ENCODE results near the gene GLIS2.

GLIS2 gene

GRCh38 chr16:4350365-4350786 lies 34.5 kb downstream of the GLIS2 start:
- DNase-seq (ENCODE audit: low read depth in 2 of 2, low spot score in 1 of 2) = no peak

GRCh38 chr16:4350787-4351659 lies 35.2 kb downstream of the GLIS2 start, which contains the start of gene PAM16:
TSS of gene PAM16 (minus strand) at chr16:4351321. CDS start at chr16:4351234, 87 bp downstream.
- peak; percentile 94 to 96 for DNase-seq (ENCODE audit: low read depth in 2 of 2, low spot score in 1 of 2)

DNA sequence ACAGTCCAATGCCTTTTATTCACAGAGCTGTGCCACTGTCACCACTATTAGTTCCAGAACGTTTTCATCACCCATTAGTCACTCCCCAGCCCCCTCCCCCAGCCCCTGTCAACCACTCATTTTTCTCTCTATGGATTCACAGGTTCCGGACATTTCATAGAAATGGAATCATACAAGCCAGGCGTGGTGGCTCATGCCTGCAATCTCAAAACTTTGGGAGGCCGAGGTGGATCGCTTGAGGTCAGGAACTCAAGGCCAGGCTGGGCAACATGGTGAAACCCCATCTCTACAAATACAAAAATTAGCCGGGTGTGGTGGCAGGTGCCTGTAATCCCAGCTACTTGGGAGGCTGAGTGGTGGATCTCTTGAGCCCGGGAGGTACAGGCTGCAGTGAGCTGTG lies 36.0 kb downstream of the GLIS2 start:
- no peak for DNase-seq (ENCODE audit: low read depth in 2 of 2, low spot score in 1 of 2)

DNA sequence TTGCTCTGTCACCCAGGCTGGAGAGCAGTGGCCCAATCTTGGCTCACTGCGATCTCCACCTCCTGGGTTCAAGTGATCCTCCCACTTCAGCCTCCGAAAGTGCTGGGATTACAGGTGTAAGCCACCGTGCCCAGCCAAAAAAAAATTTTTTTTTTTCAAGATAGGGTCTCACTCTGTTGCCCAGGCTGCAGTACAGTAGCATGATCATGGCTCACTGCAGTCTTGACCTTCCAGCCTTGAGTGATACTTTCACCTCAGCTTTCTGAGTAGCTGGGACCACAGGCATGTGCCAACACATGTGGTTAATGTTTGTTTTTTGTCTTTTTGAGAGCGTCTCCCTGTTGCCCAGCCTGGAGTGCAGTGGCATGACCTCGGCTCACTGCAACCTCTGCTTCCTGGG lies 37.0 kb downstream of the GLIS2 start:
- no peak for DNase-seq (ENCODE audit: low read depth in 2 of 2, low spot score in 1 of 2)

- DNase-seq (ENCODE audit: low read depth in 2 of 2, low spot score in 1 of 2) = no peak
Measured at GRCh38 chr16:4353675-4354074, 37.8 kb downstream of the GLIS2 start.

DNA sequence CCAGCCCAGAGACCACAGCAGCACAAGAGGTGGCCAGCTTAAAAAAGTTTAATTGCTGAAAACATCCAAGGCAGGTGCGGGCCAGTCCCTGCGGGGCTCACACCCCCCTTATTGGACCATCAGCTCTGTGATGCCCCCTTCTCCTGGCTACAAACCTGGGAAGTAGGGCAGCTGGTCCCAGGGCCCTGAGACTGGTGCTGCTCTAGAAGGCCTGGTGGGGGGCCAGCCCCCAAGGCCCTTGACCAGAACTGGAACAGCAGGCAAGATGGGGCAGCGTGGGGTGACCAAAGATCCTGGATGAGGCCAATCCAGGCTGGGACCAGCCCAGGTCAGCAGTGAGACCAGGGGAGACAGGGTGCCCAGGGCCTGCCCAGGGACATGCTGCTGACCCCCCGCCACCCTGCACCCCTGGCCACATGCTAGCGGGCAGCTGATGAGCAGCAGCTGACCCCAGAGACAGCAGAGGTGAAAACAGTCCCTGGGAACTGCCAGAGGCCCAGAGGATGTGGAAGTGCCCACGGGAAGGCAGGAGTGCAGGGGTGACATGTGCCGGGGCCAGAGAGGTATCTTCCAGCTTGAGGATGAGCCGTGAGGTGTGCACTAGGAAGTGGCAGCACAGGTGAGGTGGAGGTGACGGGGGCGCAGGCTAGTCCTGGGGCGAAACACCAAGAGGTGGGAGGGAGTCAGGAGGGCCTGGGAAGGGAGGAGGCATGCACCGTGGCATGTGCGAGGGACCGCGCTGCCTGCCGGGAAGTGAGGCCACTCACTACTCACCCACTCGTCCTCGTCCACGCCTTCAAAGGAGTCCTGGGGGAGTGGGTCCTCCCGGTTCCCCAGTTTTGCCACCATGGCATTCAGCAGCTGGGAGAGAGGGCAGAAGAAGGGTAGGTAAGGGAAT lies 38.9 kb downstream of the GLIS2 start:
- DNase-seq (ENCODE audit: low read depth in 2 of 2, low spot score in 1 of 2) = no peak

DNA sequence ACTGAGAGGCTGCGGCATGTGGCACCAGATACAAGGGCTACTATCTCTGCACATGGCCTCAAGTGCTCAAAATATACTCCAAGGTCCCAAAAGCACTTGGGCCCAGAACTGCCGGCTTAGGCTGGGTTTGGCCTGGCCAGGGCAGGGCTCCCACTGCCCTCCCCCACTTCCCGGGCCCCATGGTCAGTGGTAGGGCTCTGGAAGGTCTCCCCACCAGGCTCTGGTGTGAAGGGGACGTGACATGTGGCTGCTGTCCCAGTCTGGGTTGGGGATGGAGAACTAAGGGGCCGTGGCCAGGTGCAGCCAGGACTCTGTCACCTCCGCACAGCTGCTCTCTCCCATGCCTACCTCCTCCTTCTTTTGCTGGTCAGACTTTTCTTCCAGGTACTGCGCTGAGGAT lies 41.0 kb downstream of the GLIS2 start:
- no peak for DNase-seq (ENCODE audit: low read depth in 2 of 2, low spot score in 1 of 2)

GRCh38 chr16:4358236-4358635 lies 42.4 kb downstream of the GLIS2 start:
- no peak for DNase-seq (ENCODE audit: low read depth in 2 of 2, low spot score in 1 of 2)

DNA sequence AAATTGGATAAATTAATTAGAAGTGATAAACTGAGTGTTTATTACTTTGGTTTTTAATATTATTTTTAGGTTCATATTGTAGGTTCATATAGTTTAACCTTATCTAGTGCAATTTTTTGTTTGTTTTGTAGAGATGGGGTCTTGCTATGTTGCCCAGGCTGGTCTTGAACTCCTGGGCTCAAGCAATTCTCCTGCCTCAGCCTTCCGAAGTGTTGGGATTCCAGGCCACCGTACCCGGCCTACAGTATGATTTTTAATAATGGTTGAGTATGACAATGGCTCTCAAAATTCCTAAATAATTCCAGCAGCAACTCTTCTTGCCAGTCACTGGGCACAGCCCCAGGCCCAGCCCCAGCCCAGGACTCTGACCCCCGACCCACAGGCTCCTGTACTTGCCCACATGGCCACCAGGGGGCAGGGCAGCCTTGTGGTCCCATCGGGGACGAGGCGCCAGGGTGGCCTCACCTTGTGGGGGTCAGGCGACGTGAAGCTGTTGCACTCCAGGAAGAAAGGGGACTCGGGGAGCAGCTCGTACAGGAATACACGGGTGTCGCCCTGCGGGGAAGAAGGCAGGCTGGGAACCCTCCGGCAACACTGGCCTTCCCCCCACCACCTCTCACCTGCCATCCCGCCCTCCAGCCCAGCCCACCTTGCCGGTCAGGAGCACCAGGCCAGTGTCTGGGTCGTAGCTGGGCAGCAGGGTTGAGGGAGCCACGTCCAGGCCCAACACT lies 43.1 kb downstream of the GLIS2 start:
- DNase-seq (ENCODE audit: low read depth in 2 of 2, low spot score in 1 of 2) = peak; percentile 39

DNA sequence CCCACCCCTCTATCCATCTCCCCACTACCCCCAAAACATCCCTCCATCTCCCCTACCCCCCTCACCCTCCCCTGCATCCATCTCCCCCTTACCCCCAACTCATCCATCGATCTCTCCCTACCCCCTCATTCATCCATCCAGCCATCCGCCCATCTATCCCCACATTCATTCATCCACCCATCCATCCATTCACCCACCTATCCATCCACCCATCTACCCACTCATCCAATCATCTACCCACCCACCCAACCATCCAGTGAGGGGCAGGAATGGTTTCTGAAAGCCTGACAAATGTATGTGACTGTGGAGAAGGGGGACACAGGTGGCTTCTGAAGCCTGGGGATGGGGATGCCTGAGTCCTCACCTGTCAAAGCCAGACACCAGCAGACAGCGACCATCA lies 44.0 kb downstream of the GLIS2 start:
- DNase-seq (ENCODE audit: low read depth in 2 of 2, low spot score in 1 of 2) = no peak

DNA sequence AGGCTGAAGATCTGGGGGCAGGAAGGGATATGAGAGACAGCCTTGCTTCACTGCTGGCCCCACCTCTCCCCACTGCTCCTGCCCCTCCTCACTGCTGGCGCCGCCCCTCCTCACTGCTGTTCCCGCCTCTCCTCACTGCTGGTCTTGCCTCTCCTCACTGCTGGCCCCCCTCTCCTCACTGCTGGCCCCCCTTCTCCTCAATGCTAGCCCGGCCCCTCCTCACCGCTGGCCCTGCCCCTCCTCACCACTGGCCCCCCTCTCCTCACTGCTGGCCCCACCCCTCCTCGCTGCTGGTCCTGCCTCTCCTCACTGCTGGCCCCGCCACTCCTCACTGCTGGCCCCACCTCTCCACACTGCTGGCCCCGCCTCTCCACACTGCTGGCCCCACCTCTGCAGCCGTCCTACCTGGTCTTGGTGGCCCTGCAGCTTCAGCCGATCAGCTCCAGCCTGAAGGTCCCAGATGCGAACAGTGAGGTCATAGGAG lies 44.7 kb downstream of the GLIS2 start:
- DNase-seq (ENCODE audit: low read depth in 2 of 2, low spot score in 1 of 2) = no peak

GRCh38 chr16:4361033-4361943 lies 45.4 kb downstream of the GLIS2 start:
- no peak for DNase-seq (ENCODE audit: low read depth in 2 of 2, low spot score in 1 of 2)

GRCh38 chr16:4361944-4362311 lies 46.1 kb downstream of the GLIS2 start:
- no peak for DNase-seq (ENCODE audit: low read depth in 2 of 2, low spot score in 1 of 2)

DNA sequence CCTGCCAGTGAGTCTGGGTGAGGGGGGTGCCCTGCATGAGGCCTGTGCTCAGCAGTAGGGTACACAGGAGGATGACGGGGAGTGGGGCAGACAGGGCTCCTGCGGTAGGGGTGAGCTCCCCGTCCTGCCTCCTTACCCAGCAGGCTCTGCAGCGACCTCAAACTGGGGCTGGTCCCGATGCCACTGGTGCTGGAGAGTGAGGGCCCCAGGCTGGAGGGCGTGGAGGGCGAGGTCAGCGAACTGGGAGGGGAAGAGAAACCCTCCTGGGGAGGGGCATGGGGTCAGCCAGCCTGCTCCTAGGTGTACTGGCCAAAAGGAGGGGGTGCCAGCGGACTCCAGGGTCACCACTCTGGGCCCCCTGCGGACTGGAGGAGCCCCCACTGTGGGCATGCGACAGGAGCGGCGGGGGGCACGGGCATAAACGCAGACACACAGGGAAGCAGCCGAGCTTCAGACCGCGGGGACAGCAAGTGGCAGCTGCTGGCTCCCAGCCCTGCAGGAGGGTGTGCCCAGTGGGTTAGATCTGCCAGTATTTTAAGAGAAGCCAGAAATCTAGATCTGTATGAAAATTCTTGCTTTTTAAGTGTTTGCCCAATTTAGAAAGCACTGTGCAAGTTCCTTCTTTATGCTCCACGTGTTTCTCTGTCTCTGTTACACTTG lies 46.7 kb downstream of the GLIS2 start:
- DNase-seq (ENCODE audit: low read depth in 2 of 2, low spot score in 1 of 2) = no peak

GRCh38 chr16:4364196-4365013 lies 48.5 kb downstream of the GLIS2 start:
- DNase-seq (ENCODE audit: low read depth in 2 of 2, low spot score in 1 of 2) = no peak

DNA sequence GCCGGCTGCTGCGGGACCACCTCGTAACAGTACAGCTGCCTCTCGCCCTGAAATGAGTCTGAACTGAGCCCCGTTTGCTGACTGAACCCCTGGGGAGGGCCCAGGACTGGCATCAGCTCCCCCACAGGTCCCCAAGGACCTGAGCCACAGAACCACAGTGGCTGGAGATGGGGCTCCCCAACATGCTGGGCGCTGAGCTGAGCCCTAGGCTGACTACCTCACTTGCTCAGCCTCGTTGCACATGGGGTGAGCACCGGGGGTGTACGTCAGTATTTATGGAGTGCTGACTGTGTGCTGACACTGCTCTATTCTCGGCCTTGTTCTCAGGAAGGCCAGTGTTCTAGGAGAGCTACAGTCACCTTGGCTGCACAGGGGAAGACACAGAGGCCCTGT lies 49.1 kb downstream of the GLIS2 start:
- no peak for DNase-seq (ENCODE audit: low read depth in 2 of 2, low spot score in 1 of 2)

GRCh38 chr16:4365615-4366014 lies 49.7 kb downstream of the GLIS2 start:
- DNase-seq (ENCODE audit: low read depth in 2 of 2, low spot score in 1 of 2) = no peak

DNA sequence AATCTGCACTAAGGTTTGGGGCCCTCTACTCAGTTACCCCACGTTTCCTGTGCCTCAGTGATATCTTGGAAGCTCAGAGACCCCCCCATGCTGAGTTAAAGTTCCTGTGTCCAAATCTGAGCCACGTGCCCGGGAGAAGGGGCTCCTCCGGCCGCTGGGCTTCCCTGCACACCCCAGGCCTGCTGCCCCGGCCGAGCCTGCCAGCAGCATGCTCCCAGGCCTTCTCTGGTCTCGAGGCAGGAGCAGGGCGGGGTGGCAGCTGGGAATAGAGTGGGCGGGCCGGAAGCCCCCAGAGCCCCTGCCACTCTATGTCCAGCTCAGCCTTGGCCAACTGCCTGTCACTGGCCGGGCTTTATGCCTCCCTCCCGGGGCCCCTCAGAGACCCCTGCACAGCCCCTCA lies 50.1 kb downstream of the GLIS2 start:
- DNase-seq (ENCODE audit: low read depth in 2 of 2, low spot score in 1 of 2) = no peak

- DNase-seq (ENCODE audit: low read depth in 2 of 2, low spot score in 1 of 2) = no peak
Measured at GRCh38 chr16:4367393-4367856, 51.6 kb downstream of the GLIS2 start.
